Right atrium auricular region (tissue), 2 donors: ENCODE data around the gene PSTPIP1. TPM values are rescaled to one million over a fixed set of nuclear protein-coding genes. Genes with fewer than 3 reads are reported as not detected.

Source experiments
- DNase-seq: peaks from one replicate; pipeline ENCODE4 v3.0.0-alpha.2; 2019; ENCODE audit warnings: low spot score
- H3K27ac ChIP-seq, 2 donors: fragments of 200-600 bp; sonication (generic); 1 replicate in 1 of 2; 2 replicates in 1 of 2; pipeline ENCODE4 v1.5.1; 2016 to 2019
- H3K27me3 ChIP-seq, 2 donors: fragments of 200-600 bp; sonication (generic); one replicate each; pipeline versions ENCODE4 v1.5.1 to v1.6.0; 2017 to 2019
- H3K36me3 ChIP-seq: fragments of 200-600 bp; sonication (generic); one replicate; pipeline ENCODE4 v1.5.1; 2016
- H3K4me1 ChIP-seq, 2 donors: fragments of 200-600 bp; sonication (generic); one replicate each; pipeline versions ENCODE4 v1.5.1 to v1.6.0; 2017 to 2019
- H3K4me3 ChIP-seq, 2 donors: fragments of 200-600 bp; sonication (generic); 1 replicate in 1 of 2; 2 replicates in 1 of 2; pipeline ENCODE4 v1.5.1; 2017 to 2019; ENCODE audit warnings: mild to moderate bottlenecking in 1 of 2, moderate library complexity in 1 of 2
- H3K9me3 ChIP-seq, 2 donors: fragments of 200-600 bp; sonication (generic); one replicate each; pipeline ENCODE4 v1.5.1; 2019
- CTCF ChIP-seq, 2 donors: fragments of 200-600 bp; sonication (generic); IDR thresholded peaks; one replicate each; pipeline ENCODE4 v1.5.1; 2019; ENCODE audit warnings: antibody characterized with exemption in 2 of 2
- total RNA-seq, 2 donors: library from RNA; depleted of rRNA; stranded (reverse); fragments of >200 nt; gene quantifications; one replicate each; pipeline ENCODE4 v1.1.0, GENCODE V29; 2016

The PSTPIP1 gene
- total RNA-seq, 2 donors from 2014 or later = 1.9 to 2.3 TPM

GRCh38 chr15:77002954-77003912, 8.3 kb downstream of the PSTPIP1 start:
- H3K9me3 ChIP-seq = no peaks in the 10 kb centered on the region
- no peak for TF ChIP-seq CTCF (IDR thresholded peaks at IDR 0.05)
- H3K27ac ChIP-seq = peak overlapping the region in 1 of 2 donors; percentile 10
- no peak overlapping the region for H3K4me3 ChIP-seq
- no peaks in the 10 kb centered on the region for H3K4me1 ChIP-seq
- H3K27me3 ChIP-seq = no peaks in the 10 kb centered on the region
- H3K36me3 ChIP-seq = no peaks in the 10 kb centered on the region
- no peak for DNase-seq

- Histone ChIP-seq H3K27me3 (no peaks in the 10 kb centered on the region), H3K4me3 (no peak overlapping the region), H3K9me3 (no peaks in the 10 kb centered on the region), H3K4me1 (no peaks in the 10 kb centered on the region), H3K36me3 (no peaks in the 10 kb centered on the region), H3K27ac (peak overlapping the region in 1 of 2 donors; percentile 3)
- DNase-seq = peak; percentile 71
- no peak for TF ChIP-seq CTCF (IDR thresholded peaks at IDR 0.05)
Observed at GRCh38 chr15:77004189-77004588, 9.3 kb downstream of the PSTPIP1 start.

GRCh38 chr15:77009176-77009575, 14.2 kb downstream of the PSTPIP1 start:
- Histone ChIP-seq H3K4me3 (no peak overlapping the region), H3K36me3 (no peaks in the 10 kb centered on the region), H3K4me1 (no peaks in the 10 kb centered on the region), H3K9me3 (no peaks in the 10 kb centered on the region), H3K27ac (no peak overlapping the region), H3K27me3 (no peaks in the 10 kb centered on the region)
- no peak for TF ChIP-seq CTCF (IDR thresholded peaks at IDR 0.05)
- no peak for DNase-seq

GRCh38 chr15:77009646-77010311, 14.9 kb downstream of the PSTPIP1 start:
- H3K36me3 ChIP-seq = no peaks in the 10 kb centered on the region
- DNase-seq = no peak
- H3K27me3 ChIP-seq = no peaks in the 10 kb centered on the region
- no peak for TF ChIP-seq CTCF (IDR thresholded peaks at IDR 0.05)
- H3K4me3 ChIP-seq = no peak overlapping the region
- no peak overlapping the region for H3K27ac ChIP-seq
- no peaks in the 10 kb centered on the region for H3K9me3 ChIP-seq
- no peaks in the 10 kb centered on the region for H3K4me1 ChIP-seq

- Histone ChIP-seq H3K27ac (no peak overlapping the region), H3K27me3 (no peaks in the 10 kb centered on the region), H3K4me1 (no peaks in the 10 kb centered on the region), H3K4me3 (no peak overlapping the region), H3K9me3 (no peaks in the 10 kb centered on the region), H3K36me3 (no peaks in the 10 kb centered on the region)
- no peak for DNase-seq
- no peak for TF ChIP-seq CTCF (IDR thresholded peaks at IDR 0.05)
Observed at GRCh38 chr15:77010312-77010686, 15.4 kb downstream of the PSTPIP1 start.
